ENCODE data around the gene ASTN1.

ASTN1 gene

DNA sequence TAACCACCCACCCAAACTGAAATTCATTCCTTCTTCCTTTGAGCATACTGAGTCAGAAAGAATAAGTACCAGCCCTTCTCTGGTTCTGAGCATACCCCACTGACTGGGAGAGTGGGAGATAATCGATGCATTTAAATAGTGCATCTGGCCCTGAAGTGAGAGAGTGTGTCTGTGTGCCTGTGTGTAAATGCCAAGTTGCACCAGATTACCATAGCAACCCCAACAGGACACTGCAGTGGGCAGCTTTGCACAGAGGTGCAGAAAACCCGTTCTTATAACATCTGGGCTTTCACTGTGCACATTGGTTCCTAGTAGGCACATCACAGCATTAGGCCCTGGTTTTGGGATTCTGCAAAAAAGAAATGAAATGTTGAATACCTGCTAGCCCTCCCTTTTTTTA lies 2.3 kb downstream of the ASTN1 start:
- no peak for FAIRE-seq

DNA sequence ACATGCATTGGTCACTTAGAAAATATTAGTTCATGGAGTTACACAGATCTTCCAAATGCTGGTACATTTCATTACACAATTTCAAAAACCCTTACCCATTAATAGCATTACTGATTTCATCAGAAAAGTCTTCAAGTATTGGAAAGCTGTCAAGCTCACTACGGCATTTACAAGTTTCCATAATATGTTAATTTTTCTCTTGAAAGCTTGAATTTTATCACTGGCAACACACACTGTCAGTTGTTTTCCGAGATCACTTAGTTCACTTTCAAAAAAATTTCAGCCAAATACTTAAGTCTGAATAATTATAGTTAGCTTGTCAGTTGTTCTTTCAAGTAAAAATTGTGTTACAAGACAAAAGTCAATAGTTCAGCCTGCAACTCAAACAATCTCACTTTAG lies 18.0 kb downstream of the ASTN1 start:
- FAIRE-seq: no peak

GRCh38 chr1:177145106-177146070 lies 19.1 kb downstream of the ASTN1 start:
- FAIRE-seq: no peak

- FAIRE-seq: no peak
Measured at GRCh38 chr1:177142791-177143271, 21.7 kb downstream of the ASTN1 start.

DNA sequence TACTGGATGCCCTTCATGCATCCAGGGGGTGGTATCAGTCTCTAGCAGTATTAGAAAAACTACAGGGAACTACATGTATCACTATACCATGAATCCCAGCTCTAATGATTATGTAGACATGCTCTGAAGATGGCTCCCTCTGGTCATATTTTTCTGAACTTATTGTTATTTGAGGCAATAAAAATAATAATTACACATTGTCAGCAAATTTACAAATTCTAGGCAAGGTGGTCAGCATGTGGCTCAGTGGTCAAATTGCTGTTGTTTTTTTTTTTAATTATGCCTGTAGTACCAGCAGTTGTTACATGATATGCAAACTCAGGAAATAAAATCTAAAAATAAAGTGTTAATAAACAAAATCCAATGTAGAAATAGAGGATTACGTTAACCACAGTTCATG lies 22.5 kb downstream of the ASTN1 start:
- FAIRE-seq: no peak

DNA sequence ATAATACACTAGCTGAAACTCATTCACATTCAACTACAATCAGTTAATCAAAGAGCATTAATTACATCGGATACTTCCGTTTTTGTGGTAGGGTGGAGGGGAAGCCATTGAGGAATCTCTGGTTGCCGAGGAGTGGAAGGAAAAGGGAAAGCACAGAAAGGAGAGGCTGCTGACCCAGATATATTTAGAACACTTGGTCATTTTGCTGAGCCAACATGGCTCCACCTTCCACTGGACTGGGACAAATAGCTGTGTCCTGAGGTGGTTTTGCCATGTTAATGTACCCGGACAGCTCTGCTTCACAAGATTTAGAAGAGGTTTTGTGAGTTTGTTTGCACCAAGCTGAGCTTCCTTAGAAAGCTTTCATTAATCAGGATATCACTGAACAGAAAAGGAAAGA lies 26.2 kb downstream of the ASTN1 start:
- FAIRE-seq: no peak

- no peak for FAIRE-seq
Measured at GRCh38 chr1:177137814-177138213, 26.7 kb downstream of the ASTN1 start.

GRCh38 chr1:177135250-177135649 lies 29.3 kb downstream of the ASTN1 start:
- no peak for FAIRE-seq

DNA sequence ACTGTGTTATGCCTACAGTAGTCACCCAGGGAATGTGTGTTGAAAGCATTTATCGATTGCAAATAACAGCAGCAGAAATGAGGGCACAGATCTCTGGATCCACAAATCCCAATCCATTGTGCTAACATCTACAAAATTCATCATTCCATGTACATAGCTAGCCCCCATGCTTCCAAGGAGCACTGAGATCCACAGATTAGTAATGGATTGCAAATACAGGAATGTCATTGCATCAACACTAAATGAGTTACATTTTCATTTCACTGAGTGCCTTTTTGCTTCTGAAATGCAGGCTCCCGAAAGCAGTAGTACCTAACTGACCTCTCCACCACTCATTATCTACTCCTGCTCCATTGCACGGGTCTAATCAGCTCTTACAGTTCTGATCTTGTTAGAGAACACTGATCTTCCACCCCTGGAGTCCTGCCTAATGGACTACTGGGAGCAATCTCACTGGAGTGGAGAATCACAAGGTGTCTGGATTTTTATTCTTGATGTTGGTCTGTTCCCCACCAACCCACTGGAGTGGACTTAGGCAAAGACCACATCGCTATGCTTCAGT lies 30.5 kb downstream of the ASTN1 start:
- no peak for FAIRE-seq

DNA sequence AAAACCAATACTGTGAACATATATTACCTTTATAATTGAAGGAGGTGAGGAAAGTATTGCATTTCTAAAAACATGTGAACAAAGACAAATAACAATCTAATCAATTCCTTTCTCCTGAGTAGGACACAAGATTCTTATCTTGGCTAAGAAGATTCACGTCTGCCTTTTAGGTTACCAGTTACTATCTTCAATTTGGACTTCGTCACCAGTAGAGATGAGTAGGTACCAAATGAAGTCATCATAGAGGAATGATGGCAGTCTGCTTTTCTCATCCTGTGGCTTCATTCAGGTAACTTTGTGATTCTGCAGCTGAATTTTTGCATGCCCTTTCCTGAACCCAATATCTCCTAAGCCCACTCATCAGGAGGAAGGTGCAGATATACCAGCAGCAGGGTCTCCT lies 32.4 kb downstream of the ASTN1 start:
- FAIRE-seq: no peak

- no peak for FAIRE-seq
Measured at GRCh38 chr1:177131723-177132122, 32.8 kb downstream of the ASTN1 start.

DNA sequence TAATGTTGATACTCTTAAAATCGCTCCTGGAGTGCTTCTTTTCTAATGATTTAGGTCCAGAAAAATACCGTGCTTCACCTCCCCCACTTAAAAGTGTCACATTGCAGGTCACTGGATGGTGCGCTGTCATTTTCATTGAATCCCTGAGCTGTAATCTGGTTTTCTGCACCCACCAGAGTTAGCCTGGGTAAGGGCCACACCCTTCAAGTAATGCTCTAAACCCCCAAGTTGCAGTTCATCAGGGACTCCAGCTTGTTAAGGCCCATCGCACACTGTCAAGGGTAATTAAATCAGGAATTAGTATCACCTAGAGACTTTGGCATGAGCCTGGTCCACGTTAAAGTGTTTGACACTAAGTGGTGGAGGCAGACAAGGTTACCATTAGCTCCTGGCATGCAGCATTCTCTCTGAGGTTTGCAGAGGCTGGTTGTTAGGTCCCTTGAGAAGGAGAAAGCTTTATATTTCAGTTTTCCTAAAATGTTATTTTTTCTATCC lies 34.0 kb downstream of the ASTN1 start:
- no peak for FAIRE-seq

GRCh38 chr1:177128665-177129281 lies 35.7 kb downstream of the ASTN1 start:
- no peak for FAIRE-seq

DNA sequence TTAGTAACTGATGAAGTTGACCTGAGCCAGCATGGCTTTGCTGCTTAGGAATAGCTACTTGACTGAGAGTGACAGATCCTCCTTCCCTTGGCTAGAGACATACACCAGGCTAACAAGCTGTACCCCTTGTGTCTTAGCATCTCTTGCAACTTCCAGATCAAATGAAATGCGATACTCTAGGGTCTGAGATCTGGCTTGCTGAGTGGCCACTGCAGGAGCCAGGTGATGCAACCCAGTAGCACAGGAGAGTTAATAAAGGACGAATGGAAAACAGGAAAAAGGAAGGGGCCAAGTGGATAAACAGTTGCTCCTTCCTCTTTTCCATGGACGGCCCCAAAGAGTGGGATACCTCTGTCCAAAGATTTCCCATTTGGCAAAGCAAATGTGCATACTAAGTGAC lies 38.2 kb downstream of the ASTN1 start:
- FAIRE-seq: no peak

- FAIRE-seq: no peak
Measured at GRCh38 chr1:177124577-177125278, 39.8 kb downstream of the ASTN1 start.

DNA sequence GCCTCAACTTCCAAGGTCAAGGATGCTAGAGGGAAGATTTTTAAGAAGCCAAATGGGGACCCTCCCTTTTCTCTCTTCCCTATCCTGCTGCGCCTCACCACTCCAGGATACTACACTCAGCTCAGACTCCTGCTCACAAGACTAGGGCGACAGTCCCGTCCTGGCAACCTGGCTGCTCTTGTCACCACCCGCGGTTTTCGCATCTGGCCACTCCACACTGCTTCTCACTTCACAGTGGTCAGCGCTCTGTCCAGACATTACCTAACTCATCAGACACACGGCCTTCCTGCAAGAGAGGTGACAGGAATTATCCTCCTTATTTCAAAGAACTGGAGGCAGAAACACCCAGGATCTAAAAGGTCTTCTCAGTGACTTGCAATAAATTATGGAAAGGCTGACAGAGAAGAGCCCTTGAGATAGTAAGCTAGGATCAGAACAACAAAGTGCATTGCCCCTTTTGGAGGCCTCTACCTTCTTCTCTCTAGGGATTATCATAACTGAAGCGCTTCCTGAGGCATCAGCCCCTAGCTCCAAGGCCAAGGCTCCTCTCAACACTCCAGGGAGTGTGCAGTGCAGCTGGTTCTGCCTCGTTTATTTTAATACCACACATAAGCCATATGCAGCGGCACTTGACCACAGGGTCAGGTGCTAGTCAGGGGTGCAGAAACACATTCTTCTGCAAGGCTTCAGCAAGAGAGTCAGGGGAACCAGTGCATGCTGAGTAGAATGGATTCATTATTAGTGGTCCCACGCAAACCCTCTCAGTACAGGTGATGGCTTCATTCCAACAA lies 41.9 kb downstream of the ASTN1 start:
- no peak for FAIRE-seq

DNA sequence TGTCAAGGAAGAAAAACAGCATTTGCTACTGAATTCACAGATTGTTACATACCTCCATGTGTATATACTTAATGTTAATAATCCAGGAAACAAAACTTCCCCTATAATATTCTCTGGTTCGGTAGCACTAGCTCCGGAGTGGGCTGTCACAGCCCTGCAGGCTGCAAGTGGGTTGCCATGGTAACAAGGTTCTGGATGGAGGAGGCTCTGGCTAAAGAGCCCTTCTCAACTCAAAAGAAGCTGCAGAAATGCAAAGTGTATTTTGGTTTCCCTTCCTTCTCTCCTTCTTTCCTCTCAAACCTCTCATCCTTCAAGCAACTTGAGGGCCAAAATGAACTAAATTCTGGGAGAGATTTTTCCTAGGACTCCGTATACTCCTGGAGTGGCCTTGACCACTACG lies 45.2 kb downstream of the ASTN1 start:
- no peak for FAIRE-seq

DNA sequence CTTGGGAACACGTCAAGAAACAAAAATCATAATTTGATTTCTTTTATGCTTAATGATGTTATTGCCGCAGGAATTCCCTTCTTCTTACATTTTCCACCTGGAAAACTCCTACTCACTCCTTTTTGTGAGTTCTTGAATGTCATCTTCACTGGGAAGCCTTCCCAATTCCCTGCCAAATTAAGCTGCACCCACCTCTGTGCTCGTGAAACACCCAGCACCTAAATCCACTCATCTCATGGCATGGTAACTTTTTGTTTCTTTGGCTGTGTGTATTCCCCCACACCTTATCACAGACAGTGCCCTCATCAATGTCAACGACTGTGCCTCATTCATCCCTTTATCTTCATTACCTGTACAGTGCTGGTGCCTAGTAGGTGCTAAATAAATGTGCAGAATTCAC lies 45.6 kb downstream of the ASTN1 start:
- no peak for FAIRE-seq

DNA sequence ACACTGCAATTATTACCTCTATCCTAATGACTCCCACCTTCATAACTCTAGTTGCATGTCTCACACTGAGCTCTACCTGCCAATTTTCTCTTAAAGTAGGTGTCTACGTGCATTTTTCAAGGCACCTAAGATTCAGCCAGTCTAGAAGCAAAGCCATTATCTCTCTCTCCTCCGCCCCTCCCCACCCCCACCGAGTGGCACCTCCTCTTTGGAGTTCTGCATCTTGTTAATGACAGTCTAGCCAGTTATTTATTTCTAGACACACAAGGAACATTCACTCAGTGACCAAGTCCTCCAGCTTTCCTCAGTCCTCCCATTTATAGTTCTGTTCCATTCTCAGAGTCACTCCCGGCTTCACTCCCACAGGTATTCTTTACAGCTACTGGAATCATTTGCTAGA lies 47.6 kb downstream of the ASTN1 start:
- no peak for FAIRE-seq

DNA sequence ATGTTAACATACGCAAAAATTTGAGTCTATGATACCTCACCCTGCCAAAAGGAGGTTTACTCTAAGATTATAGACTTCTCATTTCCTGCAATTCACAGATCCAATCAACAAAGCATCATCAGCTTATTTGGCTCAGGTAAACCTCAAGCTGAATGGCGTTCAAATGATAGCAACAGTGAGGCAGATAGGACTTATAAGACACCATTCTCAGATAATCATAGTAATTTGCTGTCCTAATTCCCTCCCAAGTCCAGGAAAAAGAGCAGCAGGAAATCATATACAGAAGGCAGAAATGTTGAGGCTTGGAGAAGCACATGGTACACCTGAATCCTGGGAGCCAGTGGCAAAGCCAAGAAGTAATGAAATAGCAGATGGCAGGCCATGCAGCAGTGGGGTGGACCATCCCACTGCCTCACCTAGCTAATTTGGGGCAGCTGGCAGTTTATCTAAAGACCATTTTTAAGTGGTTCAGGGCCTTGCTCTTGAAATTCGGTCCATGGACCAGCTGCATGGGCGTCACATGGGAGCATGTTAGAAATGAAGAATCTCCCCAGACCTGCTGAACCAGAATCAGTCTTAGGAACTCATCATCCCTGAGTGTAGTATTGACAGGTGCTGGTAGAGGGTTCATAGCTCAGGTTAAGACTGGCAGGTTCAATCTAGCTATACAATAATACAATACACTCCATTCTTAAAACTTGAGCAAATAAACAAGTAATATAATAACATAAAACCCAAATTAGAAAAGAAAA lies 57.7 kb downstream of the ASTN1 start:
- FAIRE-seq: no peak

DNA sequence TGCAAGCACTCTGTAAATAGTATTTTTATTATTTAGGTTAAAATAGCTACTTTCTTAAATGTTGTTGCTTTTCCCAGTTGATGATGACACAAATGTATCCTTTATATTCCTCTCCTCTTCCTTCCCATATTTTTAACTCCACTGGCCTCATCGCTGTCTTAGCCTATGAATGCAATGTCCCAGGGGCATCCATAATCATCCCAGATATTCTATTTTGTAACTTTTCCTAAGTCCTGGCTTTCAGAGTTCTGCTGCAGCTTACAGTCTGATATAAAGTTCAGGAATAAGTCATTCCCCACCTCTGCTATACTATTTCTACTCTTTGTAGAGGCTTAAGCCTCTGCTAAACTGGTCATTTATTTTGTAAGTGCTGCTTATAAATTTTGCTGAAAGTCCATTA lies 58.3 kb downstream of the ASTN1 start:
- FAIRE-seq: no peak

Data from A204.1 (cell line).